ENCODE data around the gene ZBTB34. TPM values are rescaled to one million over a fixed set of nuclear protein-coding genes. Genes with fewer than 3 reads are reported as not detected.
"Not testable (repeated sequence)": the region's sequence is repeated elsewhere in the genome, so short reads cannot be mapped to it uniquely, and the experiment has no call there.

ZBTB34 gene, protein sequence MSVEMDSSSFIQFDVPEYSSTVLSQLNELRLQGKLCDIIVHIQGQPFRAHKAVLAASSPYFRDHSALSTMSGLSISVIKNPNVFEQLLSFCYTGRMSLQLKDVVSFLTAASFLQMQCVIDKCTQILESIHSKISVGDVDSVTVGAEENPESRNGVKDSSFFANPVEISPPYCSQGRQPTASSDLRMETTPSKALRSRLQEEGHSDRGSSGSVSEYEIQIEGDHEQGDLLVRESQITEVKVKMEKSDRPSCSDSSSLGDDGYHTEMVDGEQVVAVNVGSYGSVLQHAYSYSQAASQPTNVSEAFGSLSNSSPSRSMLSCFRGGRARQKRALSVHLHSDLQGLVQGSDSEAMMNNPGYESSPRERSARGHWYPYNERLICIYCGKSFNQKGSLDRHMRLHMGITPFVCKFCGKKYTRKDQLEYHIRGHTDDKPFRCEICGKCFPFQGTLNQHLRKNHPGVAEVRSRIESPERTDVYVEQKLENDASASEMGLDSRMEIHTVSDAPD
- 7.3 TPM for polyA plus RNA-seq (2013, experiment 1 of 2)
- 7.4 TPM for polyA plus RNA-seq (2013, experiment 2 of 2)

DNA sequence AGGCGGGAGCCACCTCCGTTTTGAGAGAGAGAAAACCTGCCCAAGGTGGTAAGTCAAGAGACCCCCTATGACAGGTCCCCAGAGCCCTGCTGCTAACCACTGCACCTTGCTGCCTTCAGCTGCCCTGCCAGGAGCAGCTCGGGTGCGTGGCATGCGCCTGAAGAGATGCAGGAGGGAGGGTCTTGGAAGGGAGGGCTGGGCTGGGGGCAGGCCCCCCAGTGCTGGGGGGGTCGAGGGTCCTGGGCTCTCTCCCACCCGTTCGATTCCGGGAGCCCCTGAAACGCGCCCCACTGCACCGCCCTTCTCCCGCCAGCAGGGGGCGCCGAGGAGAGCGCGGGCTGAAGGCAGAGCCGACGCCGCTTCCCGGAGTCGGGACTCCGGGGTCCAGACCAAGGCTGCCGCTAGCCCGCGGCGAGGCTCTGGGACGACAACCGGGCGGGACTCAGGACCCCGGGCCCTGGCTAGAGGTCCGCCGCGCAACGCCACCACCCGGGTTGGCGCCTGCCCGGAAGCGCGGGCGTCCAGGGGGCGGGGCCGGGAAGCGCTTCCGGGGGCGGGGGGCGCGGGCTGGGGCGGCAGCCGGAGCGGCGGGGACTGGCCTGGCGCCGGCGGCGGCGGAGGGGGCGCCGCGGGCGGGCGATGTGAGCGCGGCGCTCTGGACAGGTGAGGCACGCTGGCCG lies at the start of gene ZBTB34:
Gene ZBTB34 (plus strand): TSS at position 563 of the 680 bp plus-strand sequence. CDS start 18,761 bp downstream, outside the sequence.
- no peak within 1 kb of the TSS for H4K8ac ChIP-seq (ENCODE audit: low read depth, low read length)
- H4K91ac ChIP-seq (ENCODE audit: low read depth, low read length, poor library complexity), result no peak within 1 kb of the TSS
- no peak within 1 kb of the TSS for H3K4ac ChIP-seq (ENCODE audit: low read length)
- H3K4me3 ChIP-seq (ENCODE audit: low read length in 2 of 2), result peak within 1 kb of the TSS; percentile 78 to 95
- DNase-seq (ENCODE audit: low spot score), result peak; percentile 73
- WGBS, 2 donors (ENCODE audit: extremely low coverage in 2 of 2, insufficient read length in 2 of 2, insufficient replicate concordance in 1 of 2), result no CpG with 5 or more reads among the region's 67 CpGs
- H3K27me3 ChIP-seq (ENCODE audit: control insufficient read depth in 3 of 3, insufficient read depth in 3 of 3, low read depth in 1 of 3, low read length in 3 of 3), result peaks cover 0 to 30% (median 0%) of the 10 kb centered on the region in 3 experiments
- H3K9me3 ChIP-seq (replicated peaks in 1 of 2; ENCODE audit: control insufficient read depth in 2 of 2, insufficient read depth in 1 of 2, low read depth in 1 of 2, low read length in 2 of 2), result no peaks in the 10 kb centered on the region
- peak within 1 kb of the TSS; percentile 65 for H3K23ac ChIP-seq (ENCODE audit: low read depth, low read length, poor library complexity)
- H3K4me2 ChIP-seq (ENCODE audit: insufficient read depth, low read length, poor library complexity, severe bottlenecking), result peak within 1 kb of the TSS; percentile 99
- H3K14ac ChIP-seq (ENCODE audit: low read length), result peak within 1 kb of the TSS; percentile 40
- H3K18ac ChIP-seq (ENCODE audit: low read length), result peak within 1 kb of the TSS; percentile 97
- H3K36me3 ChIP-seq (replicated peaks in 1 of 2; ENCODE audit: control insufficient read depth in 2 of 2, insufficient read depth in 2 of 2, low read length in 2 of 2), result peaks cover 2 to 24% of the 10 kb centered on the region in 2 donors
- H2AFZ ChIP-seq (ENCODE audit: low read length), result peak within 1 kb of the TSS; percentile 99
- H2BK120ac ChIP-seq (ENCODE audit: low read depth, low read length), result peak within 1 kb of the TSS; percentile 38
- H2BK5ac ChIP-seq (ENCODE audit: low read length), result no peak within 1 kb of the TSS
- peaks cover 11% of the 10 kb centered on the region in 2 donors for H3K4me1 ChIP-seq (ENCODE audit: control insufficient read depth in 2 of 2, insufficient read depth in 1 of 2, low read depth in 1 of 2, low read length in 2 of 2)
- peak within 1 kb of the TSS; percentile 88 for H3K9ac ChIP-seq (ENCODE audit: low read depth, low read length, poor library complexity)
- no peaks in the 10 kb centered on the region for H3K79me1 ChIP-seq (ENCODE audit: low read depth, low read length)
- no peak within 1 kb of the TSS for H2BK15ac ChIP-seq (ENCODE audit: low read length)
- H2AK5ac ChIP-seq (ENCODE audit: low read depth, low read length), result peak within 1 kb of the TSS; percentile 3
- peak within 1 kb of the TSS; percentile 90 for H3K27ac ChIP-seq (replicated peaks; ENCODE audit: low read length)
- no peak within 1 kb of the TSS for H2BK12ac ChIP-seq (ENCODE audit: low read length)

DNA sequence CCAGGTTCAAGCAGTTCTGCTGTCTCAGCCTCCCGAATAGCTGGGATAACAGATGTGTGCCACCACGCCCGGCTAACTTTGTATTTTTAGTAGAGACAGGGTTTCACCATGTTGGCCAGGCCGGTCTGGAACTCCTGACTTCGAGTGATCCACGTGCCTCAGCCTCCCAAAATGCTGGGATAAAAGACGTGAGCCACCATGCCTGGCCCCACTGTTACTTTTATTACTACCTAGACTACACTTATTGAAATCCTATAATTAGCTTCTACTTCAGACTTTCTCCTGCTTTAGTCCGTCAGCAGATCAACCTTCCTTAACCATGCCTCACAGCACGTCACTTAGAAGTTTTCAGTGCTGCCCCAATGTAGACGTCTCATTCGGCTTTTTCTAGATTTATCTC lies 47.4 kb upstream of the ZBTB34 start:
- DNase-seq (ENCODE audit: low spot score), result no peak
- Histone ChIP-seq H4K91ac (ENCODE audit: low read depth, low read length, poor library complexity) (no peak overlapping the region), H3K9me3 (replicated peaks in 1 of 2; ENCODE audit: control insufficient read depth in 2 of 2, insufficient read depth in 1 of 2, low read depth in 1 of 2, low read length in 2 of 2) (peaks cover 0 to 28% of the 10 kb centered on the region in 2 donors), H3K14ac (ENCODE audit: low read length) (no peak overlapping the region), H3K4me1 (ENCODE audit: control insufficient read depth in 2 of 2, insufficient read depth in 1 of 2, low read depth in 1 of 2, low read length in 2 of 2) (no peaks in the 10 kb centered on the region), H2BK15ac (ENCODE audit: low read length) (no peak overlapping the region), H3K27me3 (ENCODE audit: control insufficient read depth in 3 of 3, insufficient read depth in 3 of 3, low read depth in 1 of 3, low read length in 3 of 3) (no peaks in the 10 kb centered on the region), H2BK5ac (ENCODE audit: low read length) (no peak overlapping the region), H3K36me3 (replicated peaks in 1 of 2; ENCODE audit: control insufficient read depth in 2 of 2, insufficient read depth in 2 of 2, low read length in 2 of 2) (peaks cover 8 to 74% of the 10 kb centered on the region in 2 donors), H4K8ac (ENCODE audit: low read depth, low read length) (no peak overlapping the region), H2BK120ac (ENCODE audit: low read depth, low read length) (no peak overlapping the region), H3K23ac (ENCODE audit: low read depth, low read length, poor library complexity) (no peak overlapping the region), H3K4me3 (ENCODE audit: low read length in 2 of 2) (no peak overlapping the region), H3K79me1 (ENCODE audit: low read depth, low read length) (no peaks in the 10 kb centered on the region), H2AFZ (ENCODE audit: low read length) (no peak overlapping the region), H3K4ac (ENCODE audit: low read length) (no peak overlapping the region), H3K4me2 (ENCODE audit: insufficient read depth, low read length, poor library complexity, severe bottlenecking) (no peak overlapping the region), H3K27ac (replicated peaks; ENCODE audit: low read length) (no peak overlapping the region), H3K18ac (ENCODE audit: low read length) (no peak overlapping the region), H2BK12ac (ENCODE audit: low read length) (no peak overlapping the region), H3K9ac (ENCODE audit: low read depth, low read length, poor library complexity) (no peak overlapping the region), H2AK5ac (ENCODE audit: low read depth, low read length) (no peak overlapping the region)
- WGBS, 2 donors (ENCODE audit: extremely low coverage in 2 of 2, insufficient read length in 2 of 2, insufficient replicate concordance in 1 of 2), result no CpG with 5 or more reads among the region's 11 CpGs

DNA sequence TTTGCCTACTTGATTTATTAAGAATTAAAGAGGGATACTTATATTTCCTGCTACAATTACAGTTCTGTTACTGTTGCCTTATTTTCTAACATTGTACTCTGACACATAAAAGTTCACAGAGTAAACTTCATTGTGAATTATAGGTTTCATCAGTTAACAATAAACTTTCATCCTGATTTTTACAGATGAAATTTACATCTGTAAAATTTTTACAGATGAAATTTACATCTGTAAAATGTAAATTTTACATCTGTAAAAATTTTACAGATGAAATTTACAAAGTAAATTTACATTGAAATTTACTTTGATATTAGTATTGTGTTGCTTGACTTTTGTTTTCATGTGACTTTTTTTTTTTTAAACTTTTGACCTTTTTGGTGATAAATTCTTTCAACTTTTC lies 46.3 kb upstream of the ZBTB34 start:
- no peak overlapping the region for H3K4me3 ChIP-seq (ENCODE audit: low read length in 2 of 2)
- no peak overlapping the region for H2AK5ac ChIP-seq (ENCODE audit: low read depth, low read length)
- no peak for DNase-seq (ENCODE audit: low spot score)
- no peak overlapping the region for H2BK5ac ChIP-seq (ENCODE audit: low read length)
- no peak overlapping the region for H3K14ac ChIP-seq (ENCODE audit: low read length)
- H2BK12ac ChIP-seq (ENCODE audit: low read length), result no peak overlapping the region
- H3K18ac ChIP-seq (ENCODE audit: low read length), result no peak overlapping the region
- no peaks in the 10 kb centered on the region for H3K79me1 ChIP-seq (ENCODE audit: low read depth, low read length)
- no peaks in the 10 kb centered on the region for H3K27me3 ChIP-seq (ENCODE audit: control insufficient read depth in 3 of 3, insufficient read depth in 3 of 3, low read depth in 1 of 3, low read length in 3 of 3)
- no peak overlapping the region for H3K4me2 ChIP-seq (ENCODE audit: insufficient read depth, low read length, poor library complexity, severe bottlenecking)
- no peak overlapping the region for H3K23ac ChIP-seq (ENCODE audit: low read depth, low read length, poor library complexity)
- peaks cover 6 to 37% of the 10 kb centered on the region in 2 donors for H3K9me3 ChIP-seq (replicated peaks in 1 of 2; ENCODE audit: control insufficient read depth in 2 of 2, insufficient read depth in 1 of 2, low read depth in 1 of 2, low read length in 2 of 2)
- H3K9ac ChIP-seq (ENCODE audit: low read depth, low read length, poor library complexity), result no peak overlapping the region
- peaks cover 8 to 76% of the 10 kb centered on the region in 2 donors for H3K36me3 ChIP-seq (replicated peaks in 1 of 2; ENCODE audit: control insufficient read depth in 2 of 2, insufficient read depth in 2 of 2, low read length in 2 of 2)
- no peak overlapping the region for H4K91ac ChIP-seq (ENCODE audit: low read depth, low read length, poor library complexity)
- no peak overlapping the region for H2AFZ ChIP-seq (ENCODE audit: low read length)
- no peak overlapping the region for H4K8ac ChIP-seq (ENCODE audit: low read depth, low read length)
- no peaks in the 10 kb centered on the region for H3K4me1 ChIP-seq (ENCODE audit: control insufficient read depth in 2 of 2, insufficient read depth in 1 of 2, low read depth in 1 of 2, low read length in 2 of 2)
- no peak overlapping the region for H3K27ac ChIP-seq (replicated peaks; ENCODE audit: low read length)
- no peak overlapping the region for H3K4ac ChIP-seq (ENCODE audit: low read length)
- H2BK120ac ChIP-seq (ENCODE audit: low read depth, low read length), result no peak overlapping the region
- no peak overlapping the region for H2BK15ac ChIP-seq (ENCODE audit: low read length)

DNA sequence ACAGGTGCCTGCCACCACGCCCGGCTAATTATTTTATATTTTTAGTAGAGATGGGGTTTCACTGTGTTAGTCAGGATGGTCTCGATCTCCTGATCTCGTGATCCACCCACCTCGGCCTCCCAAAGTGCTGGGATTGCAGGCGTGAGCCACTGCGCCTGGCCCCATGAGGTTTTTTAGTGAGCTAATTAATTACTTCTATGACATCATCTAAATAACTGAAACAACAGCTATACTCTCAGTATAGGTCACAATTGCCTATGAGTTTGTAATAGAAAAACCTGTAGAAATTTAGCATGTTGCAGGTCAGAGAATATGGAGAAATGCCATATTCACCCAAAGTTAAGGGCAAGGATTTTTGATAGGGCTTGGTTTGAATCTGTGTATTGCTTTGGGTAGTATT lies 42.8 kb upstream of the ZBTB34 start:
- Histone ChIP-seq H3K36me3 (replicated peaks in 1 of 2; ENCODE audit: control insufficient read depth in 2 of 2, insufficient read depth in 2 of 2, low read length in 2 of 2) (peaks cover 8 to 69% of the 10 kb centered on the region in 2 donors), H3K9me3 (replicated peaks in 1 of 2; ENCODE audit: control insufficient read depth in 2 of 2, insufficient read depth in 1 of 2, low read depth in 1 of 2, low read length in 2 of 2) (peaks cover 11 to 53% of the 10 kb centered on the region in 2 donors)
- not testable (repeated sequence) for H2AFZ ChIP-seq (ENCODE audit: low read length); H3K4ac ChIP-seq (ENCODE audit: low read length); H3K27ac ChIP-seq (replicated peaks; ENCODE audit: low read length); H2BK12ac ChIP-seq (ENCODE audit: low read length); H3K27me3 ChIP-seq (ENCODE audit: control insufficient read depth in 3 of 3, insufficient read depth in 3 of 3, low read depth in 1 of 3, low read length in 3 of 3); H3K4me3 ChIP-seq (ENCODE audit: low read length in 2 of 2); H2BK15ac ChIP-seq (ENCODE audit: low read length); H3K79me1 ChIP-seq (ENCODE audit: low read depth, low read length); H2BK5ac ChIP-seq (ENCODE audit: low read length); H3K4me2 ChIP-seq (ENCODE audit: insufficient read depth, low read length, poor library complexity, severe bottlenecking); H3K9ac ChIP-seq (ENCODE audit: low read depth, low read length, poor library complexity); H2BK120ac ChIP-seq (ENCODE audit: low read depth, low read length); H3K18ac ChIP-seq (ENCODE audit: low read length); H3K4me1 ChIP-seq (ENCODE audit: control insufficient read depth in 2 of 2, insufficient read depth in 1 of 2, low read depth in 1 of 2, low read length in 2 of 2); H4K91ac ChIP-seq (ENCODE audit: low read depth, low read length, poor library complexity); DNase-seq (ENCODE audit: low spot score); H4K8ac ChIP-seq (ENCODE audit: low read depth, low read length); H3K23ac ChIP-seq (ENCODE audit: low read depth, low read length, poor library complexity); H3K14ac ChIP-seq (ENCODE audit: low read length); H2AK5ac ChIP-seq (ENCODE audit: low read depth, low read length)
- WGBS, 2 donors (ENCODE audit: extremely low coverage in 2 of 2, insufficient read length in 2 of 2, insufficient replicate concordance in 1 of 2), result no CpG with 5 or more reads among the region's 7 CpGs
